ENCODE data around the gene FAM200A.

FAM200A gene

DNA sequence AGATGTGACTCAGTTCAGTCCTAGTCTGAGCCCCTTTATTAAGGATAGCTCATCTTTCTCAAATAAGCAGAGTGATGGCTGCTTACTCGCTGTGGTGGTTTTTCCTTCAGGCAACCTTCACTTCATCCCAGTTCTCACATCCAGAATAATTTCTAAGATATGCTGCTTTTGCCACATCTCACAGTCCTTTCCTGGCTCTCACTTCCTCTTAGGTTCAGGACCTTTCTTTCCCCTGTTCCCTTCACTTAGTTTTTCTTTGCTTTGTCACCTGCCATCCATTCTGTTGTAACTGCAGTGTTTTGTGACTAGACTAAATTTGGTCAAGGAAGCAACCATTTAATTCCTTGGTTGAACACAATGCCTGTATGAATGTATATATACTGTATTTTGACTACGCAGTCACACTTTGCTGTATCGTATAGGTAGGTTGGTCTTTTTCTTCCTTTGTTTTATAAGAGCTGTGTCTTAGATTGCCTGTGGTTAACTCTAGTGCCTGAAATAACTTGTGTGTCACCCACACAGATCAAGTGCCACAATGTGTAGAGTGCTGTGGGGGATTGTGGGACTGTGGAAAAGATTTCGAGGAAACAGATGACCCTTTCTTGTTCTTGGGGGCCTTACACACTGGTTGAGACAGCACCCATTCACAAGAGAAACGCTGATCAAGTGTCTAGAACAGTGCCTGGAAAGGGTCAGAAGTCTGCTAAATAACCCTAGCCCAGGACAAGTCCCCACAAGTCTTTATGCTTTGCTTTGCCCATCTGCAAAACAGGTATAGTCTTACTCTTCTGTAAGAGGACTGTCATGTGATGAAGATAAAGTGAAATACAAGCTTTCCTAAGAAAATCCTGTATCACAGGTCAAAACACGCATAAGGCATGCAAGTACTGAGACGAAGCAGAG, 9.2 kb upstream of the FAM200A start:
- Histone ChIP-seq H3K4me1 (ENCODE audit: insufficient read depth, low read length, poor library complexity, severe bottlenecking) (peaks cover 46% of the 10 kb centered on the region), H3K9me2 (replicated peaks; ENCODE audit: low read depth, low read length) (no peaks in the 10 kb centered on the region), H2AFZ (ENCODE audit: low read length) (no peak overlapping the region), H4K20me1 (ENCODE audit: insufficient read depth, low read length, poor library complexity, severe bottlenecking) (peaks cover 44% of the 10 kb centered on the region), H3K4me3 (ENCODE audit: low read length, poor library complexity, severe bottlenecking) (peak overlapping the region; percentile 95), H3K36me3 (ENCODE audit: insufficient read depth, low read length) (peaks cover 46% of the 10 kb centered on the region; the same call in 1 of the 2 replicates), H3K9ac (ENCODE audit: low read depth, low read length, poor library complexity, severe bottlenecking) (peak overlapping the region; percentile 98), H3K4me2 (ENCODE audit: low read depth, low read length, poor library complexity, severe bottlenecking) (peak overlapping the region; percentile 87), H3K27me3 (ENCODE audit: insufficient read depth, low read length, poor library complexity, severe bottlenecking) (peaks cover 6% of the 10 kb centered on the region), H3F3A (ENCODE audit: low read depth) (no peaks in the 10 kb centered on the region), H3K9me3 (ENCODE audit: insufficient read depth, low read depth, low read length) (no peaks in the 10 kb centered on the region), H3K79me2 (ENCODE audit: insufficient read depth, low read length) (peaks cover 74% of the 10 kb centered on the region)
- TF ChIP-seq EZH2phosphoT487 (IDR thresholded peaks at IDR 0.05; ENCODE audit: borderline replicate concordance) = no peak
- TF ChIP-seq, protein P1, sequence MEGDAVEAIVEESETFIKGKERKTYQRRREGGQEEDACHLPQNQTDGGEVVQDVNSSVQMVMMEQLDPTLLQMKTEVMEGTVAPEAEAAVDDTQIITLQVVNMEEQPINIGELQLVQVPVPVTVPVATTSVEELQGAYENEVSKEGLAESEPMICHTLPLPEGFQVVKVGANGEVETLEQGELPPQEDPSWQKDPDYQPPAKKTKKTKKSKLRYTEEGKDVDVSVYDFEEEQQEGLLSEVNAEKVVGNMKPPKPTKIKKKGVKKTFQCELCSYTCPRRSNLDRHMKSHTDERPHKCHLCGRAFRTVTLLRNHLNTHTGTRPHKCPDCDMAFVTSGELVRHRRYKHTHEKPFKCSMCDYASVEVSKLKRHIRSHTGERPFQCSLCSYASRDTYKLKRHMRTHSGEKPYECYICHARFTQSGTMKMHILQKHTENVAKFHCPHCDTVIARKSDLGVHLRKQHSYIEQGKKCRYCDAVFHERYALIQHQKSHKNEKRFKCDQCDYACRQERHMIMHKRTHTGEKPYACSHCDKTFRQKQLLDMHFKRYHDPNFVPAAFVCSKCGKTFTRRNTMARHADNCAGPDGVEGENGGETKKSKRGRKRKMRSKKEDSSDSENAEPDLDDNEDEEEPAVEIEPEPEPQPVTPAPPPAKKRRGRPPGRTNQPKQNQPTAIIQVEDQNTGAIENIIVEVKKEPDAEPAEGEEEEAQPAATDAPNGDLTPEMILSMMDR (conservative IDR thresholded peaks at IDR 0.05; ENCODE audit: low read length) = no peak

DNA sequence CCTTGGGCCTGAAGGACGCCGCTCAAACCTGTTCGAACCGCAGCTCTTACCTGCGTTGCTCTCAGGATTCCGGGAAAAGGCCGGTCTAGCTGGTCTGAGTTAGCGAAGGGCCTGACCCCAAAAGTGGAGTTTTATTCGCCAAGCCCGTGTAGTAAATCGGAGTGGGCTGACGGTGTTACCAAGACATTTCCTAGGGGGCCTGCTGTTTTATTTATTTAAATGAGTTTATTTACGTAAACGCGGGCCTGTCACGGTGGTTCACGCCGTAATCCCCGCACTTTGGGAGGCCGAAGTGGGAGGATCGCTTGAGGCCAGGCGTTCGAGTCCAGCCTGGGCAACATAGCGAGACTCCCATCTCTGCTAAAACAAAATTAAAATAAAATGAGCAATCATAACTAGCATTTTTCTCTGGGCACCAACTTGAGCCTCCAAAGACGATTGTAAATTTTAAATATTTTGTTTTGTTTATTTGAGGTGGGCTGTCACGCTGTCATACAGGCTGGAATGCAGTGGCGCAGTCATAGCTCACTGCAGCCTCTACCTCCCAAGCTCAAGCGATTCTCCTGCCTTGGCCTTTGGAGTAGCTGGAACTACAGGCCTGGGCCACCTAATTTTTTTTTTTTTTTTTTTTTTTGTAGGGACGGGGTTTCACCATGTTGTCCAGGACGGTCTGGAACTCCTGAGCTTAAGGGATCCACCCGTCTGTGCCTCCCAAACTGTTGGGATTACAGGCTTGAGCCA, 7.4 kb upstream of the FAM200A start:
- peaks cover 44% of the 10 kb centered on the region for H4K20me1 ChIP-seq (ENCODE audit: insufficient read depth, low read length, poor library complexity, severe bottlenecking)
- H3K4me3 ChIP-seq (ENCODE audit: low read length, poor library complexity, severe bottlenecking) = peak overlapping the region; percentile 95
- no peaks in the 10 kb centered on the region for H3K9me3 ChIP-seq (ENCODE audit: insufficient read depth, low read depth, low read length)
- H3K27me3 ChIP-seq (ENCODE audit: insufficient read depth, low read length, poor library complexity, severe bottlenecking) = peaks cover 6% of the 10 kb centered on the region
- TF ChIP-seq, protein P1 (conservative IDR thresholded peaks at IDR 0.05; ENCODE audit: low read length) = no peak
- no peak for TF ChIP-seq EZH2phosphoT487 (IDR thresholded peaks at IDR 0.05; ENCODE audit: borderline replicate concordance)
- H3K4me2 ChIP-seq (ENCODE audit: low read depth, low read length, poor library complexity, severe bottlenecking) = peak overlapping the region; percentile 87
- peak overlapping the region; percentile 98 for H3K9ac ChIP-seq (ENCODE audit: low read depth, low read length, poor library complexity, severe bottlenecking)
- H3F3A ChIP-seq (ENCODE audit: low read depth) = no peaks in the 10 kb centered on the region
- H3K9me2 ChIP-seq (replicated peaks; ENCODE audit: low read depth, low read length) = no peaks in the 10 kb centered on the region
- peaks cover 36% of the 10 kb centered on the region; the same call in 1 of the 2 replicates for H3K36me3 ChIP-seq (ENCODE audit: insufficient read depth, low read length)
- peaks cover 46% of the 10 kb centered on the region for H3K4me1 ChIP-seq (ENCODE audit: insufficient read depth, low read length, poor library complexity, severe bottlenecking)
- H2AFZ ChIP-seq (ENCODE audit: low read length) = peak overlapping the region; percentile 93; the same call in 1 of the 2 replicates
- peaks cover 68% of the 10 kb centered on the region for H3K79me2 ChIP-seq (ENCODE audit: insufficient read depth, low read length)

DNA sequence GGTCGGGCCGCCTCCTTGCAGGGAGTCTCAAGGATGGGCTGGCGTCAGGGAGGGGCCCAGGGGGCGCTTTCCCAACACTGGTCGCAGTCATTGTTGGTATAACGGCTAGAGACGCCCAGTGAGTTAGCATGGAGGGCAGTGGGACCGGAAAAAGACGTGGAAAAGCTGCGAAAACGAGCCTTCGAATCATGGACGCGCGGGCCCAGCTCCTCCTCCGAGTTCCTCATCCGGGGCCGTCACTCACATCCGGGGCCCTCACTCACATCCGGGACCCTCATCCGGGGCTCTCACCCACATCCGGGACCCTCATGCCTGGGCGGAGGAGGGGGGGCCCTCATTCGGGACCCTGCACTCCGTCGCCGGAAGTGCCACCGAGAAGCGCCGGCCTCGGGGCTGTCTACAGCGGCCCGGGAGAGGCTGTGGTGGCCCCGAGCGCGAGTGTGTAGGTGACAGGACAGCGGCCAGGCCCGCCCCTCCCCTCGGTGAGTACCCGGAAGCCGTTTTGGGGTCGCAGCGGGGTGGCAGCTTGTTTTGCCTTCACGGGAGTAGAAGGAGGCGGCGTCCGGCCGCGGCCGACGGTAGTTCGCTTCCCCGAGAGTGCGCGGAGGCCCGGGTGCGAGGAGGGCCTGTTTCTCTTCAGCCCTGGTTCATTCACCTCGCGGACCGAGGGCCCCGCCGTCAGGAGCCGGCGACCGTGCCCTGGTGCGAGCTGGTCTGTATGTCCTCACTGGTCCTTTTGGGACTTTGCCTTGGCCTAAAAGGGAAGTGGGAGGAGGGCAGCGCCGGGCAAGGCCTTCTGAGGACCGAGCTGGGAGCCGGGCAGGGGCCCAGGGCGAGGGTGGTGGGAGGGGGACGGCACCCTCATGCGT, 6.6 kb upstream of the FAM200A start, which contains the start of gene ZNF655:
ZNF655 (plus strand) TSS at position 337 of the 869 bp plus-strand sequence. CDS start 1,918 bp downstream, outside the sequence.
- Histone ChIP-seq H3K9me2 (replicated peaks; ENCODE audit: low read depth, low read length) (no peaks in the 10 kb centered on the region), H3K27me3 (ENCODE audit: insufficient read depth, low read length, poor library complexity, severe bottlenecking) (peaks cover 6% of the 10 kb centered on the region), H3K4me3 (ENCODE audit: low read length, poor library complexity, severe bottlenecking) (peak within 1 kb of the TSS; percentile 95), H3F3A (ENCODE audit: low read depth) (no peaks in the 10 kb centered on the region), H3K9ac (ENCODE audit: low read depth, low read length, poor library complexity, severe bottlenecking) (peak within 1 kb of the TSS; percentile 98), H4K20me1 (ENCODE audit: insufficient read depth, low read length, poor library complexity, severe bottlenecking) (peaks cover 44% of the 10 kb centered on the region), H3K4me2 (ENCODE audit: low read depth, low read length, poor library complexity, severe bottlenecking) (peak within 1 kb of the TSS; percentile 87), H3K9me3 (ENCODE audit: insufficient read depth, low read depth, low read length) (no peaks in the 10 kb centered on the region), H2AFZ (ENCODE audit: low read length) (peak within 1 kb of the TSS; percentile 93), H3K36me3 (ENCODE audit: insufficient read depth, low read length) (peaks cover 28% of the 10 kb centered on the region; the same call in 1 of the 2 replicates), H3K79me2 (ENCODE audit: insufficient read depth, low read length) (peaks cover 64% of the 10 kb centered on the region), H3K4me1 (ENCODE audit: insufficient read depth, low read length, poor library complexity, severe bottlenecking) (peaks cover 46% of the 10 kb centered on the region)
- no peak for TF ChIP-seq EZH2phosphoT487 (IDR thresholded peaks at IDR 0.05; ENCODE audit: borderline replicate concordance)
- TF ChIP-seq, protein P1 (conservative IDR thresholded peaks at IDR 0.05; ENCODE audit: low read length) = no peak
